Vagina (tissue), 2 donors: ENCODE measurements around the gene SNCG. TPM values are rescaled to one million over a fixed set of nuclear protein-coding genes. Genes with fewer than 3 reads are reported as not detected.
A peak's percentile ranks its signal among the peaks of the same experiment; 100 is the strongest.
"Not testable (repeated sequence)": the region's sequence is repeated elsewhere in the genome, so short reads cannot be mapped to it uniquely, and the experiment has no call there.

Source experiments
- DNase-seq, 2 donors: peaks; one replicate each; pipeline ENCODE4 v3.0.0-alpha.2; 2017; ENCODE audit errors: extremely low spot score in 2 of 2
- H3K27ac ChIP-seq: fragments of 200-600 bp; sonication (generic); one replicate; pipeline ENCODE4 v1.5.1; 2019
- H3K27me3 ChIP-seq: fragments of 200-600 bp; sonication (generic); one replicate; pipeline ENCODE4 v1.5.1; 2019
- H3K36me3 ChIP-seq, 2 donors: fragments of 200-600 bp; sonication (generic); one replicate each; pipeline ENCODE4 v1.5.1; 2017 to 2019
- H3K4me1 ChIP-seq: fragments of 200-600 bp; sonication (generic); one replicate; pipeline ENCODE4 v1.5.1; 2019
- H3K4me3 ChIP-seq, 2 donors: fragments of 200-600 bp; sonication (generic); 1 replicate in 1 of 2; 2 replicates in 1 of 2; pipeline ENCODE4 v1.5.1; 2016 to 2019
- H3K9me3 ChIP-seq: fragments of 200-600 bp; sonication (generic); one replicate; pipeline ENCODE4 v1.5.1; 2019
- CTCF ChIP-seq, 3 experiments: fragments of 450-650 bp in 2 of 3; fragments of 200-600 bp in 1 of 3; sonication (generic) in 1 of 3; IDR thresholded peaks; one replicate each; pipeline ENCODE4 v1.5.1; 2017 to 2019; ENCODE audit warnings: antibody characterized with exemption in 3 of 3, mild to moderate bottlenecking in 2 of 3, moderate library complexity in 2 of 3
- POLR2A ChIP-seq, 2 donors: fragments of 450-650 bp; IDR thresholded peaks; one replicate each; pipeline ENCODE4 v1.6.1; 2017; ENCODE audit warnings: antibody characterized with exemption in 2 of 2, mild to moderate bottlenecking in 2 of 2, moderate library complexity in 2 of 2
- POLR2AphosphoS5 ChIP-seq, 2 donors: sonication (generic); formaldehyde crosslinking; IDR thresholded peaks; one replicate each; pipeline ENCODE4 v1.9.0; 2017; ENCODE audit warnings: antibody characterized with exemption in 2 of 2, mild to moderate bottlenecking in 2 of 2, low read depth in 1 of 2; ENCODE audit not compliant: insufficient read depth in 1 of 2
- intact Hi-C: fragments of 100-400 bp; cut with DNase I; formaldehyde crosslinking; loops from one replicate; pipeline ENCODE4 v1.15.1; 2023
- total RNA-seq: library from RNA; depleted of rRNA; stranded (reverse); fragments of >200 nt; gene quantifications from one replicate; pipeline ENCODE4 v1.2.3, GENCODE V29; 2016

Gene SNCG
- total RNA-seq, 1 donor from 2014 or later = 36.6 TPM

GRCh38 chr10:86929468-86930380 lies 28.7 kb upstream of the SNCG start:
- no peak for TF ChIP-seq POLR2A (IDR thresholded peaks at IDR 0.05)
- no peak for TF ChIP-seq POLR2AphosphoS5 (IDR thresholded peaks at IDR 0.05; ENCODE audit: insufficient read depth in 1 of 2, low read depth in 1 of 2)
- no peak for TF ChIP-seq CTCF (IDR thresholded peaks at IDR 0.05)
- Histone ChIP-seq H3K4me1 (no peaks in the 10 kb centered on the region), H3K9me3 (no peaks in the 10 kb centered on the region), H3K27me3 (no peaks in the 10 kb centered on the region), H3K36me3 (peaks cover 4 to 18% of the 10 kb centered on the region in 2 donors), H3K4me3 (no peak overlapping the region), H3K27ac (no peak overlapping the region)
- DNase-seq = no peak
- intact Hi-C loops = no loop called here

GRCh38 chr10:86931872-86932271 lies 26.5 kb upstream of the SNCG start:
- Histone ChIP-seq H3K27me3 (no peaks in the 10 kb centered on the region), H3K4me3 (no peak overlapping the region), H3K36me3 (peaks cover 4 to 18% of the 10 kb centered on the region in 2 donors), H3K4me1 (no peaks in the 10 kb centered on the region), H3K27ac (peak overlapping the region; percentile 25), H3K9me3 (no peaks in the 10 kb centered on the region)
- intact Hi-C loops = no loop called here
- TF ChIP-seq POLR2AphosphoS5 (IDR thresholded peaks at IDR 0.05; ENCODE audit: insufficient read depth in 1 of 2, low read depth in 1 of 2) (peak in 1 of 2 donors; percentile 36), CTCF (IDR thresholded peaks at IDR 0.05) (no peak)
- DNase-seq = no peak

- no peak overlapping the region for H3K4me3 ChIP-seq
- H3K27ac ChIP-seq = peak overlapping the region; percentile 25
- DNase-seq = no peak
- H3K27me3 ChIP-seq = no peaks in the 10 kb centered on the region
- TF ChIP-seq POLR2A (IDR thresholded peaks at IDR 0.05) (no peak), CTCF (IDR thresholded peaks at IDR 0.05) (no peak), POLR2AphosphoS5 (IDR thresholded peaks at IDR 0.05; ENCODE audit: insufficient read depth in 1 of 2, low read depth in 1 of 2) (no peak)
- H3K4me1 ChIP-seq = no peaks in the 10 kb centered on the region
- H3K9me3 ChIP-seq = no peaks in the 10 kb centered on the region
- peaks cover 4 to 18% of the 10 kb centered on the region in 2 donors for H3K36me3 ChIP-seq
- intact Hi-C loops = no loop called here
Observed at GRCh38 chr10:86932674-86933073, 25.7 kb upstream of the SNCG start.

GRCh38 chr10:86934162-86934711 lies 24.2 kb upstream of the SNCG start:
- H3K27ac ChIP-seq, H3K27me3 ChIP-seq, intact Hi-C loops, H3K9me3 ChIP-seq, H3K4me3 ChIP-seq, H3K4me1 ChIP-seq, DNase-seq: not testable (repeated sequence)
- H3K36me3 ChIP-seq = peaks cover 4 to 17% of the 10 kb centered on the region in 2 donors

- TF ChIP-seq POLR2AphosphoS5 (IDR thresholded peaks at IDR 0.05; ENCODE audit: insufficient read depth in 1 of 2, low read depth in 1 of 2) = no peak
- TF ChIP-seq CTCF (IDR thresholded peaks at IDR 0.05) = no peak
- no peak for TF ChIP-seq POLR2A (IDR thresholded peaks at IDR 0.05)
- no peaks in the 10 kb centered on the region for H3K4me1 ChIP-seq
- H3K27ac ChIP-seq = no peak overlapping the region
- intact Hi-C loops = no loop called here
- H3K4me3 ChIP-seq = no peak overlapping the region
- no peaks in the 10 kb centered on the region for H3K36me3 ChIP-seq
- H3K9me3 ChIP-seq = no peaks in the 10 kb centered on the region
- no peaks in the 10 kb centered on the region for H3K27me3 ChIP-seq
- DNase-seq = no peak
Observed at GRCh38 chr10:86936661-86937501, 21.5 kb upstream of the SNCG start.
